ENCODE results near the gene TRABD2B. TPM values are rescaled to one million over a fixed set of nuclear protein-coding genes. Genes with fewer than 3 reads are reported as not detected.
"Not testable (repeated sequence)": the region's sequence is repeated elsewhere in the genome, so short reads cannot be mapped to it uniquely, and the experiment has no call there.

Gene TRABD2B
- total RNA-seq, 3 donors from 2014 or later, result not detected

DNA sequence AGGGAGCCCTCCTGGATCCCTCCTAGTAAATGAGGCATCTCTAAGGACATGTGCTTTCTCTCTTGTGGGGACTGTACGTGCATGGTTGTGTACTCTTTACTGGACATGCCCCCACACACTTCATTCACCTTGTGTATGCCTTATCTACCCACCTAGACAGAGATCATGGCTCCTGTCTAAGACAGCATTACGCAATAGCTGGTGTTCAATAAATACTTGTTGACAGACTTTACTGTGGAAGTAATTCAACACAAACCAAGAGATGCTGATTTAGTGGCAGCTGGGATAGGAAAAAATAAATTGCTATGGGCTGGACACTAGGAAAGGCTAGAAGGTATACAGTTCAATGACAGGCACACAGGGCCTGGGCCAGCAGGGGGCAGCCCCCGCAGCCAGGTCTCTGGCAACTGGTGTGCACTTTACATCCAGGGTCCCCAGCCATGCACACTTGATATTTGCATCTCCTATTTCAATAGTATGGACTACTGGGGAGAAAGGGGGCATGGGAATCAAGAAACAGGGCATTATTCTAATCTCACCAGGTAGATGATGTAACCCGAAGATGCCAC, 24.2 kb downstream of the TRABD2B start:
- H3K4me3 Mint-ChIP-seq, result no peak overlapping the region
- H3K9me3 Mint-ChIP-seq, result no peaks in the 10 kb centered on the region
- H3K36me3 Mint-ChIP-seq (ENCODE audit: insufficient read depth), result no peaks in the 10 kb centered on the region
- peaks cover 6% of the 10 kb centered on the region for H3K27me3 Mint-ChIP-seq (ENCODE audit: low read depth)
- no peak for DNase-seq
- ATAC-seq, result no peak
- H3K4me1 Mint-ChIP-seq (ENCODE audit: low read depth), result no peaks in the 10 kb centered on the region

DNA sequence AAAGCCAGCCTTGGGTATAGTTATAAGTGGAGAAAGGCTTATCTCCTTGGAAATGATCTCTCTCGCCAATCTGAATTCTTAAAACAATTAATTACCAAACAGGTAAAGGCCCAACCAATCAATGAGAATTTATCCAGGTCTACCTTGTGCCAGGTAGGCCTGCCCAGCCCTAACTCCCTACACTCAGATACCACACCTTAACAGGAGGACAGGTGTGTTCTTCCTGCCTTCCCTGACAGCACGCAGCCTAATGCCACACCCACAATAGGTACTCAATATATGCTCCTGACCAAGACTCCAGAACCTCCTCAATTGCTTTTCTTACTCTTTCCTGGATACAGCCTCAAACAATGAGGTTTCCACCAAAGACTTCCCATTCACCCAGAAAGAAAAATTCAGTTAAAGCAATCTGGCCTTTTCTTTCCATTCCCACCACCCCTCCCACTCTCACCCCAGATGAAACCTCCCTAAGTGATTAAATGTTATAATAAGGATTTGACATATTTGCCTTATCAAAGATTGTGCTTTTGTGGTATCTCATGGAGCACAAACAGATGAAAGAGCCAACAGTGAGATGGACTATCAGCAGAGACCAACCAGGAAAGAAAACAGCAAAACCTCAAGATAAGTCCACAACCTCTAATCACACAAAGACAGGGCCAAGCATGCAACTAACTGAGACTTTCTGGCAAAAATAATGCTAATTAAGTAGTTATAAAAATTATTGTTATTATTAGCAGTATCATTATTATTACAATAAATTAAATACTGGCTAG, 25.6 kb downstream of the TRABD2B start:
- ATAC-seq, result no peak
- no peaks in the 10 kb centered on the region for H3K36me3 Mint-ChIP-seq (ENCODE audit: insufficient read depth)
- no peak overlapping the region for H3K4me3 Mint-ChIP-seq
- H3K4me1 Mint-ChIP-seq (ENCODE audit: low read depth), result no peaks in the 10 kb centered on the region
- H3K9me3 Mint-ChIP-seq, result no peaks in the 10 kb centered on the region
- DNase-seq, result no peak
- H3K27me3 Mint-ChIP-seq (ENCODE audit: low read depth), result peaks cover 6% of the 10 kb centered on the region

DNA sequence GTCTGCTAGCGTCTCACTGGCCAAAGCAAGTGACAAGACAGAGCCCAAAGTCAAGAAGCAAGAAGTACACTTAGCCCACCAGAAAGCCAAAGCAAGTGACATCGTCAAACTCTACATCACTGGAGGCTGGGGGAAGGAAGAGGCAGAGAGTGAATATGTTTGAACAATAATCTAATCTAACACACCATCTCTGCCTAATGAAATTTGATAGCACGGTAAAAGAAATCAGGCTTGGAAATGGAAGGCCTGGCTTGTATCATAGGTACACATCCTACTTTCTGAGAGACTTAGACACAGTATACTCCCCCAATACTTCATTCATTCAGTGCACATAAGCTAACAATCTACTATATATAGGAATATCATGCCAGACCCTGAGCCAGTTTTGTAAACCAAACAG, 26.3 kb downstream of the TRABD2B start:
- no peak for DNase-seq
- Mint-ChIP-seq H3K4me3 (no peak overlapping the region), H3K4me1 (ENCODE audit: low read depth) (no peaks in the 10 kb centered on the region), H3K36me3 (ENCODE audit: insufficient read depth) (no peaks in the 10 kb centered on the region), H3K27me3 (ENCODE audit: low read depth) (peaks cover 6% of the 10 kb centered on the region), H3K9me3 (no peaks in the 10 kb centered on the region)
- no peak for ATAC-seq

DNA sequence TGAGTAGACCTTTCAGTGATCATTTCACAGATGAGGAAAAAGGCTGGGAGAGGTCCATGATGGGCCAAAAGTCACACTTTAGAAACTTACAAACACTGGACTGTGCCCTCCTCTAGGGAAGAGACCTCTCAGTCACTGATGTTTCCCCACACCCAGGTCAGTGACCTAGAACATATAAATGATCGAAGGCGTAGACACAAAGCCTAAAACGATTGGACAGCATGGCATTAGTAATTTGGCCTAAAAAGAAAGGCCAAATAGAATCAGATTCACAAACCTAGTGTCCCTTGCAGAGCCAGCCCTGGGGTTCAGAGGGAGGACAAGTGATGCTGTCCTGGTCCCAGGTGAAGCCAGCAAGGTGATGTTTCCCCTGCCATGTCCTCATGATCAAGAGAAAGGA, 27.7 kb downstream of the TRABD2B start:
- no peak for DNase-seq
- H3K36me3 Mint-ChIP-seq (ENCODE audit: insufficient read depth), result no peaks in the 10 kb centered on the region
- no peak overlapping the region for H3K4me3 Mint-ChIP-seq
- H3K9me3 Mint-ChIP-seq, result no peaks in the 10 kb centered on the region
- no peak for ATAC-seq
- peaks cover 1% of the 10 kb centered on the region for H3K27me3 Mint-ChIP-seq (ENCODE audit: low read depth)
- no peaks in the 10 kb centered on the region for H3K4me1 Mint-ChIP-seq (ENCODE audit: low read depth)

DNA sequence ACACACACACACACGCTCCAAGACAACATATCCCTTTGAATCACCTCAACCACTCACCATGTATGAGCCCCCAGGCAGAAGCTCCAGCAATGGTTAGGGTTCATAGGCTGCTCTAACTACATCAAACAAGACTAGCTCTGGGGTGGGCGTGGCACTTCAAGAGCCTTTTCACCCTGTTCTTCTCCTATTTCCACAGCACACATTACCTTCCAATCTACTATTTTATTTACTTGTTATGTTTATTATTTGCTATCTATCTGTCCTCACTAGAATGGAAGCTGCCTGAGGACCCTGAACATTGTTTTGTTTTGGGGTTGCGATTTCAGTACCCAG, 28.7 kb downstream of the TRABD2B start:
- Mint-ChIP-seq H3K27me3 (ENCODE audit: low read depth) (peaks cover 4% of the 10 kb centered on the region), H3K9me3 (no peaks in the 10 kb centered on the region), H3K4me3 (no peak overlapping the region), H3K4me1 (ENCODE audit: low read depth) (no peaks in the 10 kb centered on the region), H3K36me3 (ENCODE audit: insufficient read depth) (no peaks in the 10 kb centered on the region)
- DNase-seq (no peak), ATAC-seq (no peak)

DNA sequence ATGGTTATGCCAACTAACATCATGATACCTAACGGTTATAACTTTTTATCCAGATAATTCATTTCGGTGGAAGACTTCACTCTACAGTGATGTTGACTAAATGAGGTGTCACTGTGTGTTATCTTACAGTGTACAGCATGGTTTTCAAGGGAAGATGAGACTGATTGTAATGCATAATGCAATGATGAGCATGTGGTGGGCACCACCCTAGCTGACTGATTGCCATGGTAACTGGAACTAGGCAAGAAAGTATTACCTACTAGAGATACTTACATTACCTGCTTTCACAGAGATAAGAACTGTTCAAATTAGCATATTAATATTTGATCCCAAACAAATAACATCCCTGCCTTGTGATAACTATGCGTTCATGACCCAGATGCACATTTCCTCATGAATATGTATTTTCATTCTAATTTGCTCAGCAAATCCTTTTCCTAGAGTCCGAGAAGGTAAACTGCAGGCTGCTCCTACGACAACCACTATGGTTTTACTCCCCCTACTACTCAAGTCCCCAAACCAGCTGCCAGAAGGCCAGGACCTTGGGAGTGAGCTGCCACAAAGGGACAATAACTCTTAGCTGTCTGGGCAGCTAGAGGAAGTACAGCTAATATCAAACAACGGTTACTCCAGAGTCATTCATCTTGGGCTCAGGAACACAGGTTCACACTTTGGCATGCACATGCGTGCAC, 29.2 kb downstream of the TRABD2B start:
- DNase-seq (no peak), ATAC-seq (no peak)
- H3K27me3 Mint-ChIP-seq (ENCODE audit: low read depth), result peaks cover 4% of the 10 kb centered on the region
- H3K4me1 Mint-ChIP-seq (ENCODE audit: low read depth), result no peaks in the 10 kb centered on the region
- H3K9me3 Mint-ChIP-seq, result no peaks in the 10 kb centered on the region
- no peak overlapping the region for H3K4me3 Mint-ChIP-seq
- no peaks in the 10 kb centered on the region for H3K36me3 Mint-ChIP-seq (ENCODE audit: insufficient read depth)

DNA sequence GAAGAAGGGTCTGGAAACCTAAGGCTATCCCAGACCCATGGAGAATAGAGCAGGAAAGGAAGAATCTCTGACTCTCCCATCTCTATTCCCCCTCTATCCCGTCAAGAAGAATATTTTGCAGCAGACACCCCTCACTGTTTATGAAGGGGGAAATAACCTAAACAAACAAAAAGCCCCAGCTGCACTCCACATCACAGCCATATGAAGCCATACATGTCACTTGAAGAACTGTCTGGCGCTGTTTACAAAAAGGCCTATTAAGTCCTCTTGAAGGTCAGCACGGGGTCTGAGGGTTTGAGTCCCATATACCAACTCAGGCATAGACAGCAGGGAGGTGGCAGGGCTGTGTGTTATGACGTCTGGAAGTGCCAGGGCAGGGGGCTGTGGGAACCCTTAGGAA, 31.4 kb downstream of the TRABD2B start:
- no peak for ATAC-seq
- Mint-ChIP-seq H3K27me3 (ENCODE audit: low read depth) (peaks cover 4% of the 10 kb centered on the region), H3K4me1 (ENCODE audit: low read depth) (no peaks in the 10 kb centered on the region), H3K4me3 (no peak overlapping the region), H3K9me3 (no peaks in the 10 kb centered on the region), H3K36me3 (ENCODE audit: insufficient read depth) (no peaks in the 10 kb centered on the region)
- no peak for DNase-seq

DNA sequence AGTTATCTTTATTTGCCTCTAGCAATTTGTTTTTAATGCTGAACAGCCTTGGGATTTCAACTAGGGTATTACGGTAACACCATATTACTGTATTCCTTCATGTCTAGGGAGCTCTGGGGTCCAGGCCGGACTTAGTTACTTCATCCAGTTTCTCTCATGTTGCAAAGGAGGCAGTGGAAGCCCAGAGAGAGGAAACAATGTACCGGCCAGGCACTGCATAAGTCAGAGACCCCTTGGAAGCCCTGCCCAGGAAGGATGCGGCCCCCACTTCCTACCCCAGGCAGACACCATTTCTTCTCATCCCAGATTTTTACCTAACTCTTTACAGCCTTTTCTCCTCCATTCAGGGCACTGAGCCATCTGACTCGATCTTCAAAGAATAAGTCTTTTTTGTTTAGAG, 32.5 kb downstream of the TRABD2B start:
- ATAC-seq (no peak), DNase-seq (no peak)
- Mint-ChIP-seq H3K36me3 (ENCODE audit: insufficient read depth) (no peaks in the 10 kb centered on the region), H3K4me1 (ENCODE audit: low read depth) (no peaks in the 10 kb centered on the region), H3K4me3 (no peak overlapping the region), H3K27me3 (ENCODE audit: low read depth) (peaks cover 3% of the 10 kb centered on the region), H3K9me3 (no peaks in the 10 kb centered on the region)

DNA sequence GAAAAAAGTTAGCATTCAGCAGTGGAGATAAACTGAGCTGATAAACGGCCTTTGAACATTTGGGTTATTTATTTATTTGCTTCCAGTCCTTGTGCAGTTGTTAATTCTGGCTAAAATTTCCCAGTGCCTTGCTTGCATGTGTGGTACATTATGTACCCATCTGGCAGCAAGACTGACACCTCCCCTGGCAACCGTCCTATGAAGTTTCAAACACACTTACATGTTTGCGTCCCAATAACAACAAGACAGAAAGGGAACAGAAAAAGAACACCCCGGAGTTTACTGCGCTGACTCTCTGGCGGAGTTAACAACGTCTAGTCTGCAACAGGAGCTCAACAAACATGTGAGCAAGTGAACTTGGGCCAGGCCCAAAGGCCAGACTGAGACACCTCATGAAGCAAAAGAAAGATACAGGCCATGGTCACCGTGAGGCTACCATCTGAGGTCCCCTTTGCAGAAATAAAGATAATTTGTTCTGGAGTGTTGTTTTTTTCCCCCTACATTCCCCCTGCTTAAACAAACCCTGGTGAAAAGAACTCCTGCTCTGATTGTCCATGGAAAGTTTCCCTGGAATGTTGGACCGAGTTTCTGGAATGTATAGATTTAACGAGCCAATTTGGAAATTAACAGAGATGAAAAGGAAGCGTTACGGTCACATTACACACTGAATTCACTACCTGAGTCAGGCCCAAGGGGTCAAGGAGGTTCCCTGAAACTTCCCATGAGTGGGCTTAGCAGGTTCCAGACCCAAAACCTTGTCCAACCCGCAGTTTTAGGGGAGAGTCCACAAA, 33.4 kb downstream of the TRABD2B start:
- Mint-ChIP-seq H3K27me3 (ENCODE audit: low read depth) (peaks cover 7% of the 10 kb centered on the region), H3K9me3 (no peaks in the 10 kb centered on the region), H3K36me3 (ENCODE audit: insufficient read depth) (no peaks in the 10 kb centered on the region), H3K4me1 (ENCODE audit: low read depth) (no peaks in the 10 kb centered on the region), H3K4me3 (no peak overlapping the region)
- DNase-seq, result no peak
- no peak for ATAC-seq

DNA sequence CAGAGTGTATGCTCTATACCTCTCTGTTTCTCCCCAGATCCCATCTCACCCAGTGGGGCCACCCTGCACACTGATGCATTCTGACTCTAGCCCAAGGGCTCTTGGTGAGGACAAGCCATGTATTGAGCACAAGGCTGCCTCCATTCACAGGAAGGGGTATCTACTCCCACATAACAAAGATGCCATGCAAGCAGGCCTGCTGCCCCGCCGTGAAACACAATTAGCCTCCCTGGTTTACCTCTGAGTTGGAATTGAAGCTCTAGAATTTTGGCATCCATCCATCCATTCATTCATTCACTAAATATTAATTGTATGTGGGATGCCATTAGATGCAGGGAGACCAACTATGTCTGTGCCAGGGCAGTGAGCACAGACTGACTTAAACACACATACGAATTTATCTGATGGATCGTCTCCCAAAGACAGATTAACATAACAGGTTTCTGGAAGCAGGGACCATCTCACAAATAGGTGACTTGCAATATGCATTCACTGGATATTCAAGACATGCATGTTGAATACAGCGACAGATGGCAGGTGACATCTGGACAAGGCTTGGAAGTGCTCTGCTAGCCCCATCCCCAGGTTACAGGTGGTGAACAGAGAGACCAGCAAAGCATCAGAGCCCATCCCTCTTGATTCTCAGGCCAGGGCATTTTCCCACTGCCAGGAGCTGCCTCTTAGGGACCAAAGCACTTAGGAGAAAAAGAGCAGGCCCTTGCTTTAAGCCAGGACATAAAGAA, 34.3 kb downstream of the TRABD2B start:
- H3K4me3 Mint-ChIP-seq, result no peak overlapping the region

DNA sequence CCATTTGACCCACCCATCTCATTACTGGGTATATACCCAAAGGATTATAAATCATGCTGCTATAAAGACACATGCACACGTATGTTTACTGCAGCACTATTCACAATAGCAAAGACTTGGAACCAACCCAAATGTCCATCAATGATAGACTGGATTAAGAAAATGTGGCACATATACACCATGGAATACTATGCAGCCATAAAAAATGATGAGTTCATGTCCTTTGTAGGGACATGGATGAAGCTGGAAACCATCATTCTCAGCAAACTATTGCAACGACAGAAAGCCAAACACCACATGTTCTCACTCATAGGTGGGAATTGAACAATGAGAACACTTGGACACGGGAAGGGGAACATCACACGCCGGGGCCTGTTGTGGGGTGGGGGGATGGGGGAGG, 35.4 kb downstream of the TRABD2B start:
- not testable (repeated sequence) for H3K4me3 Mint-ChIP-seq

More for the DNA sequence above, 34.3 kb downstream of the TRABD2B start:
- Mint-ChIP-seq H3K36me3 (ENCODE audit: insufficient read depth) (no peaks in the 10 kb centered on the region), H3K9me3 (no peaks in the 10 kb centered on the region), H3K4me1 (ENCODE audit: low read depth) (no peaks in the 10 kb centered on the region), H3K27me3 (ENCODE audit: low read depth) (peaks cover 8% of the 10 kb centered on the region)
- no peak for DNase-seq
- ATAC-seq, result no peak

DNA sequence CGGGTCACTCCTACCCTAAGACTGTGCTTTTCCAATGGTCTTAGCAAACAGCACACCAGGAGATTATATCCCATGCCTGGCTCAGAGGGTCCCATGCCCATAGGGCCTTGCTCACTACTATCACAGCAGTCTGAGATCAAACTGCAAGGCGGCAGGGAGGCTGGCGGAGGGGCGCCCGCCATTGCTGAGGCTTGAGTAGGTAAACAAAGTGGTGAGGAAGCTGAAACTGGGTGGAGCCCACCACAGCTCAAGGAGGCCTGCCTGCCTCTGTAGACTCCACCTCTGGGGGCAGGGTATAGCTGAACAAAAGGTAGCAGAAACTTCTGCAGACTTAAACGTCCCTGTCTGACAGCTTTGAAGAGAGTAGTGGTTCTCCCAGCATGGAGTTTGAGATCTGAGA, 40.7 kb downstream of the TRABD2B start:
- peaks cover 24% of the 10 kb centered on the region for H3K27me3 Mint-ChIP-seq (ENCODE audit: low read depth)
- not testable (repeated sequence) for ATAC-seq; H3K4me1 Mint-ChIP-seq (ENCODE audit: low read depth); H3K4me3 Mint-ChIP-seq; H3K36me3 Mint-ChIP-seq (ENCODE audit: insufficient read depth); H3K9me3 Mint-ChIP-seq; DNase-seq

More for the DNA sequence above, 35.4 kb downstream of the TRABD2B start:
- H3K4me1 Mint-ChIP-seq (ENCODE audit: low read depth); DNase-seq; H3K9me3 Mint-ChIP-seq; ATAC-seq; H3K36me3 Mint-ChIP-seq (ENCODE audit: insufficient read depth): not testable (repeated sequence)
- H3K27me3 Mint-ChIP-seq (ENCODE audit: low read depth), result peaks cover 13% of the 10 kb centered on the region

DNA sequence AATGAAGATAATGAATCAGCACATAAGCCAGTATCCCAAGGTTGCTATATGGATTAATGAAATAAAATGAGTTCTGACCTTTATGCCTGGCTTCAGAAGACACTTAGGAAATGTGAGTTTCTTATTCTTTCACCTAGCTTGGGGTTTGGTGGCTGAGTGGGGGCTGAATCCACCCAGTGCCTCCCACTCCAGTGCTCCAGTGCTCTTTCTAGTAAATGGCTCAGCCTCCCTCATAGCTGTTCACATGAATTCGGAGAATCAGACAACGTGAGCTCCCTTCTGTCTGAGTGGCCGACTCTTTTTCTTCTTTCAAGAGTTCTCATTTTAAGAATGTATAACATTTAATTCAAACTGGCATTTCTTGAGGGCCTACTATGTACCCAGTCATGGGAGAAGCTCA, 43.5 kb downstream of the TRABD2B start:
- DNase-seq, result no peak
- no peaks in the 10 kb centered on the region for H3K9me3 Mint-ChIP-seq
- no peak overlapping the region for H3K4me3 Mint-ChIP-seq
- H3K27me3 Mint-ChIP-seq (ENCODE audit: low read depth), result peaks cover 19% of the 10 kb centered on the region
- ATAC-seq, result no peak
- H3K4me1 Mint-ChIP-seq (ENCODE audit: low read depth), result no peaks in the 10 kb centered on the region
- no peaks in the 10 kb centered on the region for H3K36me3 Mint-ChIP-seq (ENCODE audit: insufficient read depth)
